GM19395 (cell line): ENCODE measurements around the gene CD4.

Experiments
- ATAC-seq: cut with Tn5 transposase; IDR thresholded peaks from one replicate; pipeline ENCODE4 v1.9.1; 2021; ENCODE audit warnings: mild to moderate bottlenecking, moderate library complexity; ENCODE audit not compliant: unreplicated experiment

Gene CD4

GRCh38 chr12:6826734-6827436 lies 37.6 kb downstream of the CD4 start:
- ATAC-seq: no peak

GRCh38 chr12:6827437-6827911 lies 38.1 kb downstream of the CD4 start:
- ATAC-seq: no peak

DNA sequence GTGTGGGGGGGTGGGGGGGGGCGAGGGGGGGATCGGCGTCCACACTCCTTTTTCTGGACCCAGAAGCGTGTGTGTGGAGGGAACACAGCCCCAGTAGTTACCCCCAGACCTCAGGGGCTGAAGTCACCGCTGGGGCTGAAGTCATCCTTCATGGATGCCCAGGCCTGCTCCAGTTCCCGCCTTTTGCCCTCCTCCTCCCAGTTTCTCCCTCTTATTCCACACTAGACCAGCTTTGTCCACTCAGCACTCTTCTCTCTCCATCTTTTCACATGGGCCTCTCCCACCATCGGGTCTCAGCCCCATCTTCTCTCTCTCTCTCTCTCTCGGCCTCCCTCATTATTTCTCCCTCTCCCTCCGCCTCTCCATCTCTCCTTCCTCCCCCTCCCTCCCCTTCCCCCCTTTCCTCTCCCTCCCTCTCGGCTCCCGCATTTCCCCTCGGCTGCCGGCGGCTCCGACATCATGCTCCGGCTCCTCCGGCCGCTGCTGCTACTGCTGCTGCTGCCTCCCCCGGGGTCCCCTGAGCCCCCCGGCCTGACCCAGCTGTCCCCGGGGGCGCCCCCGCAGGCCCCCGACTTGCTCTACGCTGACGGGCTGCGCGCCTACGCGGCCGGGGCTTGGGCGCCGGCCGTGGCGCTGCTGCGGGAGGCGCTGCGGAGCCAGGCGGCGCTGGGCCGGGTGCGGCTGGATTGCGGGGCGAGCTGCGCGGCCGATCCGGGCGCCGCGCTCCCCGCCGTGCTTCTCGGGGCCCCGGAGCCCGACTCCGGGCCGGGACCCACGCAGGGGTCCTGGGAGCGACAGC lies 38.9 kb downstream of the CD4 start, which contains the start of gene P3H3:
Gene P3H3 (plus strand): TSS at position 426 of the 799 bp plus-strand sequence. CDS start 34 bp downstream, at position 460.
- no peak for ATAC-seq

- no peak for ATAC-seq
These were observed 39.6 kb downstream of the CD4 start for GRCh38 chr12:6828781-6829535.

- ATAC-seq: no peak
These were observed 40.4 kb downstream of the CD4 start for GRCh38 chr12:6829536-6830220.

DNA sequence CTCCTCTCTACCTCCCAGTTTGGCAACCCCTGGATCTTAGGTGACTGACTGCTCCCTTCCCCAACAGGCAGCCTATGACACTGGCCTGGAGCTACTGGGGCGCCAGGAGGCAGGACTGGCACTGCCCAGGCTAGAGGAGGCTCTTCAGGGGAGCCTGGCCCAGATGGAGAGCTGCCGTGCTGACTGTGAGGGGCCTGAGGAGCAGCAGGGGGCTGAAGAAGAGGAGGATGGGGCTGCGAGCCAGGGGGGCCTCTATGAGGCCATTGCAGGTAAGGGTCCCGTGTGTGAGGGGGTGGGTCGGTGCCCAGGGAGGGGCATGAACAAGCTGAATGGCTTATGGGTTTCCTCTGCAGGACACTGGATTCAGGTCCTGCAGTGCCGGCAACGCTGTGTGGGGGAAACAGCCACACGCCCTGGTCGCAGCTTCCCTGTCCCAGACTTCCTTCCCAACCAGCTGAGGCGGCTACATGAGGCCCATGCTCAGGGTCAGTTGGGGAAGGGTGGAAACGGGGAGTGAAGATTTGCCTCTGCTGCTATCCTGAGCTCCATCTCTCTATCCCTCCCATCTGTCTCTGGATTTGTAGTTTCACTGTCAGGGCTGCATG lies 41.1 kb downstream of the CD4 start:
- ATAC-seq: no peak

DNA sequence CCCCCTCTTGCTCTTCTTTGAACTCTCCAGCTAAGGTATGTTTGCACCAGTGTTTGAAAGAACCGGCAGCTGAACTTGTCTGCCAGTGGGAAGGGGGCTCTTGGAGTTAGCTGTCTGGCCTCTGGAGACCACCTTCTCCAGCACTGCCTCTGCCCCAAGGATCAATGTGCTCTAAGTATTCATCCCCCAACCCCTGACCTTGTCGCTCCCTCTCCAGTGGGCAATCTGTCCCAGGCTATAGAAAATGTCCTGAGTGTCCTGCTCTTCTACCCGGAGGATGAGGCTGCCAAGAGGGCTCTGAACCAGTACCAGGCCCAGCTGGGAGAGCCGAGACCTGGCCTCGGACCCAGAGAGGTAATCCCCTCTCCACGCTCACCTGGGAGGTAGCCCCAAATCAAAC lies 41.7 kb downstream of the CD4 start:
- ATAC-seq: no peak

DNA sequence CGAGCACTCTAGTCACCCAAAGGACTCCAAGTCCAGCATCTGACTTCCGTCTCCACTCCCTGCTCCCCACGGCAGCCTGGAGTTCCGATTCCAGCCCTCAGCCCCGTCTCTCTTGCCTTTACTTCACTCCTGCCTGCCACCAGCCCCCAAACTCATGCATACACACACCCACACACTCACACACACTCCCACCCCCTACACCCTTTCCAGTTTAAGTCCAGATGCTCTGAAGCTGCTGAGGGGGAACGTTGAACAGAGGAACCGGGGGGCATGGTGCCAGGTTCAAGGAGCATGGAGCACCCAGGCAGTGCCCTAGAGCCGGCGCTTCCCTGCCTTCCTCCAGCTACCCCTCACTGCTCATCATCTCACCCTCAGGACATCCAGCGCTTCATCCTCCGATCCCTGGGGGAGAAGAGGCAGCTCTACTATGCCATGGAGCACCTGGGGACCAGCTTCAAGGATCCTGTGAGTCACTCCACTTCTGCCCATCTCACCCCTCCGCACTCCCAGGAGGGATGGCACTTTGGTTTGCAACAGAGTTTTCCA lies 42.2 kb downstream of the CD4 start:
- ATAC-seq: no peak

- no peak for ATAC-seq
These were observed 42.8 kb downstream of the CD4 start for GRCh38 chr12:6832125-6832524.

DNA sequence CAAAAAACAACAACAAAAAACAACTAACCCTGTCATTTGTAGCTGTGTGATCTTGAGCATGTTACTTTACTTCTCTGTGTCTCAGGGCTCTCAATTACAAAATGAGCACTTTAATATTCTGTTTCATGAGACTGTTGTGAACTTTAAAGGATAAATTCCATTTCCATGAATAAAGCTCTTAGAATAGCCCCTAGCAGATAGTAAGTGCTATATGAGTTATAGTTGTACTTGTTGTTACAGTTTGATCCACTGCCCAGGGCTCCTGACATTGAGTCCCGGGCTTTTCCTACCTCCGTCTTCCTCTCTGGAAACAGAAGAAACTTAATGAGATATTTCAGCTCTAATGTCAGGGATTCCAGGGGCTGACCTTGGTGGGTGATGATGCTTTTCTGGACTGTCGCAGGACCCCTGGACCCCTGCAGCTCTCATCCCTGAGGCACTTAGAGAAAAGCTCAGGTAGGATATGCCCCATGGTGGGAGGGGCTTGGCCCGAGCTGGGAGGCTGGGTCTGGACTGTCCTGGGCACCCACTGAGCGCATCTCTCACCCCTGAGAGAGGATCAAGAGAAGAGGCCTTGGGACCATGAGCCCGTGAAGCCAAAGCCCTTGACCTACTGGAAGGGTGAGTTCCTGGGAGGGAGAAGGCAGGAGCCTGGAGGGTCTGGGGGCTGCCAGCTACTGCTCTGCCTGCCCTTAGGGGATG lies 44.0 kb downstream of the CD4 start:
- ATAC-seq: no peak

GRCh38 chr12:6834254-6834653 lies 44.9 kb downstream of the CD4 start:
- no peak for ATAC-seq

DNA sequence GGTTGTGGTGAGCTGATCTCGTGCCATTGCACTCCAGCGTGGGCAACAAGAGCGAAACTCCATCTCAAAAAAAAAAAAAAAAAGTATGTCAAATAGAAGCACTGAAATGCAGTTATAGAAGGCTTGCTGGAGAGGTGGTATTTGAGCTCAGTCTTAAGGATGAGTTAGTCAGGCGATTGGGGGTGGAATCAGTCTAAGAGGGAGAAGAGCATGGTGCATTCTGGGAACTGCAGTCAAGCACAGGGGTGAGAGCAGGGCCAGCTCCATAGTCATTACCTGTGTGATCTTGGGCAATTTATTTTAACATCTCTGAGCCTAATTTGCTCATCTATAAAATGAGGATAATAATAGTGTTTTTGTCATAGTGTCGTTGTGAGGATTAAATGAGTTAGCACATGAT lies 45.5 kb downstream of the CD4 start:
- ATAC-seq: no peak

DNA sequence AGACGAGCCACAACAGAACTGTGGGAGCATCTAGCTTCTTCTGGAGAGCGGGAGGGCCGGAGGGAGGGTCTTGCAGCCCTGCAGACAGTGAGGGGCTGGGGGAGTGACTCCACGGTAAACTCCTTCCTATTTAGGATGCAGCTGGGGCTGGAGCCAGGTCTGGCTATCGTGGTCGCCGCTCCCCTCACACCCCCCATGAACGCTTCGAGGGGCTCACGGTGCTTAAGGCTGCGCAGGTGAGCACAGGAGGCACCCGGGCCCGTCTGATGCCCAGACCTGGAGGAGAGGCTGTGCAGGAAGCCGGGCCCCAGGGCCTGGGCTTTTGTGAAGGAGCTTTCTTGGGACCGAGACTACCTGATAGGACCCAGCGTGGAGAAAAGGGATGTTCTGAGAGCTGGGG lies 47.5 kb downstream of the CD4 start:
- no peak for ATAC-seq

GRCh38 chr12:6837370-6838060 lies 48.2 kb downstream of the CD4 start:
- no peak for ATAC-seq

- no peak for ATAC-seq
These were observed 49.5 kb downstream of the CD4 start for GRCh38 chr12:6838854-6839253.

DNA sequence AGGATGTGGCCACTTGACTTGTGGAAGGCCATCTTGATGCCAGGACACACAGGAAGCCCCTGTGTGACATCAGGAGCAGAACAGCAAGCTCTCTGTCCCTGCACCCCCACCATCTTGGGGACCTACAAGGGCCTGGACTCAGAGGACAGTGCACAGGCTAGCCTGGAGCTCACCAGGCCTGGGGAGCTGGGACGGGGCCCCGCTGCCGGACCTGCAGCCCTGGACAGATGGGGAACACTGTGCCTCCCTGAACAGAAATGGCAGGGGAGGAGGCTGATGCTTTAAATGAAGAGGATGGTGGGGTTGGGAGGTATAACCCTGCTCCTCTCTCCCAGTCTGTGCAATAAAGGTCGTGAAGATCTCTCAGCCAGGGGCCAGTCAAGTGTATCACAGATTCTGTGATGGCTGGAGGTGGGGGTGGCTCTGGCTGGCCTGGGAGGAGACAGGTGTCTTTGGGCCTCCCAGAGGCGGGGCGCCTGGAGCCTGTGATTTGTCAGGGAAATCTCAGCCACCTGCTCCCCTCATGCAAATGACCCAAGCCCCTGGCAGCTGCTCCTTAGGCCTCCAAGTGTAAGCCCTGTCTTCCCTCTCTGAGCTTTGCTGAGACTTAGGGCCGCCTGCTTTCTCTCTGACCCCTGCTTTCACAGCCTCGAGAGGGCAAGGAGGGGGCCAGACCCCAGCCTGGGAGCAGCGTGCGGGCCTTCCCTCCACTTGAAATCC lies 50.3 kb downstream of the CD4 start:
- ATAC-seq: peak; percentile 80

DNA sequence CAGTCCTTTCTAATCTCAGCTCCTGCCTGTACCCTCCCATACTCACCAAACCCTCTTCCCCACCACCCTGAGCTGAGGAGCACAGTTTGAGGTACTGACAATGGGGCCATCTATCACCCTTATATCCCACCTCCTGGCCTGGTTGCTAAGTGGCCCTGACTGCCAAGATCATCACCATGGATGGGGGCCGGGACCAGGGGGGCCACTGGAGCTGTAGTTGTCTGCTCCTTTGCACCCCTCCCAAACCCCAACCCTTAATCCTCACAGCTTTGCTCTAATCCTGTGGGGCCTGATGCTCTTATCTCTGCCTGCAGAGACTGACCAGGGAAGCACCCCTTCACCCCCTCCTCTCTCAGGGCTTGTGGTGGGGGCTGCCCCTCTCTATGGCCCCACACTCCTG lies 51.0 kb downstream of the CD4 start:
- ATAC-seq: peak; percentile 25

GRCh38 chr12:6840761-6841515 lies 51.6 kb downstream of the CD4 start, which contains the start of gene GNB3:
Gene GNB3, plus strand, starts transcription at chr12:6840925. Its CDS starts 363 bp downstream, at chr12:6841288.
- no peak for ATAC-seq
